CD14-positive monocyte (primary cell): Measurements from ENCODE around the gene SLC35F5. TPM values are rescaled to one million over a fixed set of nuclear protein-coding genes. Genes with fewer than 3 reads are reported as not detected.

Experiments used
- DNase-seq, 3 donors: peaks; one replicate each; pipeline ENCODE4 v3.0.0-alpha.2; 2011 to 2022
- H2AFZ ChIP-seq: 2 replicates; pipeline ENCODE4 v1.6.0; 2012; ENCODE audit warnings: mild to moderate bottlenecking, low read depth, low read length, inconsistent platforms; ENCODE audit not compliant: insufficient read depth, poor library complexity, severe bottlenecking
- H3K27ac ChIP-seq, 2 donors: 1 replicate in 1 of 2; 2 replicates in 1 of 2; pipeline ENCODE4 v1.5.1; 2012 to 2013; ENCODE audit warnings: low read length in 2 of 2, control low read depth in 1 of 2, inconsistent platforms in 1 of 2, low read depth in 1 of 2, mild to moderate bottlenecking in 1 of 2
- H3K27me3 ChIP-seq, 2 donors: one replicate each; pipeline versions ENCODE4 v1.6.0 to v1.6.1; 2011 to 2013; ENCODE audit warnings: low read length in 2 of 2; ENCODE audit not compliant: control insufficient read depth in 2 of 2, insufficient read depth in 2 of 2
- H3K36me3 ChIP-seq, 2 donors: replicated peaks in 1 of 2; 1 replicate in 1 of 2; 2 replicates in 1 of 2; pipeline versions ENCODE4 v1.5.1 to v1.6.1; 2012 to 2013; ENCODE audit warnings: low read length in 2 of 2, control low read depth in 1 of 2, inconsistent platforms in 1 of 2, mild to moderate bottlenecking in 1 of 2; ENCODE audit not compliant: insufficient read depth in 2 of 2, control insufficient read depth in 1 of 2
- H3K4me1 ChIP-seq, 2 donors: 1 replicate in 1 of 2; 2 replicates in 1 of 2; pipeline versions ENCODE4 v1.5.1 to v1.6.1; 2012 to 2013; ENCODE audit warnings: low read length in 2 of 2, control low read depth in 1 of 2, inconsistent platforms in 1 of 2, mild to moderate bottlenecking in 1 of 2, moderate library complexity in 1 of 2; ENCODE audit not compliant: insufficient read depth in 2 of 2, control insufficient read depth in 1 of 2
- H3K4me2 ChIP-seq: replicated peaks from 2 replicates; pipeline ENCODE3; 2012; ENCODE audit warnings: low read length, moderate library complexity, mild to moderate bottlenecking; ENCODE audit not compliant: poor library complexity, severe bottlenecking; ENCODE audit errors: extremely low read depth
- H3K4me3 ChIP-seq, 3 experiments: fragments of 200-600 bp in 1 of 3; sonication (generic) in 1 of 3; replicated peaks in 1 of 3; 1 replicate in 2 of 3; 2 replicates in 1 of 3; pipeline ENCODE4 v1.5.1; 2011 to 2013; ENCODE audit warnings: low read length in 3 of 3, mild to moderate bottlenecking in 3 of 3, control low read depth in 2 of 3, low read depth in 2 of 3, inconsistent platforms in 1 of 3, moderate library complexity in 1 of 3
- H3K79me2 ChIP-seq: 2 replicates; pipeline ENCODE4 v1.6.0; 2012; ENCODE audit warnings: mild to moderate bottlenecking, control low read depth, inconsistent platforms, low read length, moderate library complexity; ENCODE audit not compliant: insufficient read depth
- H3K9ac ChIP-seq: 2 replicates; pipeline ENCODE4 v1.6.0; 2017; ENCODE audit warnings: low read length, mild to moderate bottlenecking; ENCODE audit not compliant: insufficient read depth, poor library complexity, severe bottlenecking
- H3K9me3 ChIP-seq, 2 donors: replicated peaks in 1 of 2; 1 replicate in 1 of 2; 2 replicates in 1 of 2; pipeline versions ENCODE4 v1.5.1 to v1.6.1; 2012 to 2013; ENCODE audit warnings: low read length in 2 of 2, control low read depth in 1 of 2; ENCODE audit not compliant: control insufficient read depth in 1 of 2, insufficient read depth in 1 of 2
- H4K20me1 ChIP-seq: 2 replicates; pipeline ENCODE4 v1.6.0; 2012; ENCODE audit warnings: mild to moderate bottlenecking, low read length, control low read depth, moderate library complexity; ENCODE audit not compliant: insufficient read depth
- H3K27ac Mint-ChIP-seq, 7 donors: one replicate each; pipeline ENCODE4 v1.8.0; 2020; ENCODE audit warnings: mild to moderate bottlenecking in 7 of 7, mixed read lengths in 7 of 7, moderate library complexity in 6 of 7, inconsistent platforms in 2 of 7
- H3K27me3 Mint-ChIP-seq, 3 donors: one replicate each; pipeline ENCODE4 v1.8.0; 2021 to 2022; ENCODE audit warnings: low read depth in 3 of 3, mild to moderate bottlenecking in 3 of 3, mixed read lengths in 3 of 3, moderate library complexity in 3 of 3, inconsistent platforms in 1 of 3
- H3K36me3 Mint-ChIP-seq, 2 donors: one replicate each; pipeline ENCODE4 v1.8.0; 2020; ENCODE audit warnings: mixed read lengths in 2 of 2, inconsistent platforms in 1 of 2, mild to moderate bottlenecking in 1 of 2
- H3K4me1 Mint-ChIP-seq: one replicate; pipeline ENCODE4 v1.8.0; 2020; ENCODE audit warnings: mild to moderate bottlenecking, mixed read lengths
- H3K4me3 Mint-ChIP-seq, 2 donors: one replicate each; pipeline ENCODE4 v1.8.0; 2020; ENCODE audit warnings: mild to moderate bottlenecking in 2 of 2, mixed read lengths in 2 of 2, moderate library complexity in 1 of 2
- H3K9me3 Mint-ChIP-seq, 7 donors: one replicate each; pipeline ENCODE4 v1.8.0; 2020 to 2022; ENCODE audit warnings: mixed read lengths in 7 of 7, mild to moderate bottlenecking in 6 of 7, moderate library complexity in 6 of 7, inconsistent platforms in 2 of 7
- WGBS: methylation state at CpG from one replicate; pipeline ENCODE4 v1.1.5; 2013; ENCODE audit warnings: missing lambda C conversion rate; ENCODE audit not compliant: insufficient coverage; 5-methylcytosine and 5-hydroxymethylcytosine counted together
- intact Hi-C, 2 donors: fragments of 100-400 bp; cut with micrococcal nuclease; formaldehyde crosslinking; loops; one replicate each; pipeline versions ENCODE4 v1.15.0 to v1.15.1; 2023
- polyA plus RNA-seq, 3 donors: library from polyadenylated mRNA; depleted of rRNA in 1 of 3; unstranded in 2 of 3; stranded (reverse) in 1 of 3; fragments of 300-500 nt in 2 of 3; fragments of >200 nt in 1 of 3; fragmentation: Illumina TruSeq in 2 of 3; gene quantifications; 1 replicate in 2 of 3; 2 replicates in 1 of 3; pipeline ENCODE4 v1.2.3, GENCODE V29; 2012 to 2021
- TF ChIP-seq, protein P1 (sequence below): fragments of 200-600 bp; IDR thresholded peaks from one replicate; pipeline ENCODE4 v1.8.0; 2022; ENCODE audit warnings: antibody characterized with exemption, mild to moderate bottlenecking

Gene SLC35F5
- polyA plus RNA-seq, 3 donors = 11.7 to 18.2 (median 13.6) TPM

GRCh38 chr2:113770929-113771328 lies 14.5 kb upstream of the SLC35F5 start:
- H3K79me2 ChIP-seq = no peaks in the 10 kb centered on the region
- no peak overlapping the region for H3K4me2 ChIP-seq
- no peak overlapping the region for H3K4me3 ChIP-seq
- no peaks in the 10 kb centered on the region for H4K20me1 ChIP-seq
- H3K9me3 ChIP-seq = peaks cover 0 to 4% of the 10 kb centered on the region in 2 donors
- no peaks in the 10 kb centered on the region for H3K4me1 ChIP-seq
- no CpG with 5 or more reads among the region's 3 CpGs for WGBS
- Mint-ChIP-seq H3K4me3 (no peak overlapping the region), H3K9me3 (peaks cover 0 to 7% (median 2%) of the 10 kb centered on the region in 7 donors), H3K27me3 (peaks cover 0 to 5% (median 2%) of the 10 kb centered on the region in 3 donors), H3K27ac (no peak overlapping the region), H3K4me1 (no peaks in the 10 kb centered on the region), H3K36me3 (no peaks in the 10 kb centered on the region)
- TF ChIP-seq, protein P1, sequence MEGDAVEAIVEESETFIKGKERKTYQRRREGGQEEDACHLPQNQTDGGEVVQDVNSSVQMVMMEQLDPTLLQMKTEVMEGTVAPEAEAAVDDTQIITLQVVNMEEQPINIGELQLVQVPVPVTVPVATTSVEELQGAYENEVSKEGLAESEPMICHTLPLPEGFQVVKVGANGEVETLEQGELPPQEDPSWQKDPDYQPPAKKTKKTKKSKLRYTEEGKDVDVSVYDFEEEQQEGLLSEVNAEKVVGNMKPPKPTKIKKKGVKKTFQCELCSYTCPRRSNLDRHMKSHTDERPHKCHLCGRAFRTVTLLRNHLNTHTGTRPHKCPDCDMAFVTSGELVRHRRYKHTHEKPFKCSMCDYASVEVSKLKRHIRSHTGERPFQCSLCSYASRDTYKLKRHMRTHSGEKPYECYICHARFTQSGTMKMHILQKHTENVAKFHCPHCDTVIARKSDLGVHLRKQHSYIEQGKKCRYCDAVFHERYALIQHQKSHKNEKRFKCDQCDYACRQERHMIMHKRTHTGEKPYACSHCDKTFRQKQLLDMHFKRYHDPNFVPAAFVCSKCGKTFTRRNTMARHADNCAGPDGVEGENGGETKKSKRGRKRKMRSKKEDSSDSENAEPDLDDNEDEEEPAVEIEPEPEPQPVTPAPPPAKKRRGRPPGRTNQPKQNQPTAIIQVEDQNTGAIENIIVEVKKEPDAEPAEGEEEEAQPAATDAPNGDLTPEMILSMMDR = no peak
- no peak for DNase-seq
- H3K9ac ChIP-seq = no peak overlapping the region
- H3K27me3 ChIP-seq = no peaks in the 10 kb centered on the region
- H3K27ac ChIP-seq = no peak overlapping the region
- no peaks in the 10 kb centered on the region for H3K36me3 ChIP-seq
- H2AFZ ChIP-seq = no peak overlapping the region
- intact Hi-C loops = no loop called here

DNA sequence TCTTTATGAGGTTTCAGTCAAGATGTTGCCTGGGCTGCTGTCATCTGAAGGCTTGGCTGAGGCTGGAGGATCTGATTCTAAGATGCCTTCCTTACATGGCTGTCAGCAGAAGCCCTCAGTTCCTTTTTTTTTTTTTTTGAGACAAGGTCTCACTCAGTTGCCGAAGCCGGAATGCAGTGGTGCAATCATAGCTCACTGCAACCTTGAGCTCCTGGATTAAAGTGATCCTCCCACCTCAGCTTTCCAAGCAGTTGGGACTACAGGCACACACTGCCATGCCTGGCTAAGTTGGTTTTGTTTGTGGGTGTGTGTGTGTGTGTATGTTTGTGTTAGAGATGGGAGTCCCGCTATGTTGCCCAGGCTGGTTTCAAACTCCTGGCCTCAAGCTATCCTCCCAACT lies 13.1 kb upstream of the SLC35F5 start:
- Mint-ChIP-seq H3K4me1 (no peaks in the 10 kb centered on the region), H3K27me3 (peaks cover 0 to 5% (median 2%) of the 10 kb centered on the region in 3 donors), H3K27ac (no peak overlapping the region), H3K9me3 (peaks cover 2 to 10% (median 3%) of the 10 kb centered on the region in 7 donors), H3K4me3 (no peak overlapping the region), H3K36me3 (no peaks in the 10 kb centered on the region)
- intact Hi-C loops = no loop called here
- H3K9ac ChIP-seq = no peak overlapping the region
- H3K4me2 ChIP-seq = no peak overlapping the region
- H4K20me1 ChIP-seq = no peaks in the 10 kb centered on the region
- no peak overlapping the region for H2AFZ ChIP-seq
- no peaks in the 10 kb centered on the region for H3K79me2 ChIP-seq
- no peaks in the 10 kb centered on the region for H3K4me1 ChIP-seq
- no peak for DNase-seq
- TF ChIP-seq, protein P1 = no peak
- no peak overlapping the region for H3K4me3 ChIP-seq
- H3K36me3 ChIP-seq = no peaks in the 10 kb centered on the region
- no peaks in the 10 kb centered on the region for H3K27me3 ChIP-seq
- H3K27ac ChIP-seq = no peak overlapping the region
- no CpG with 5 or more reads among the region's 3 CpGs for WGBS
- H3K9me3 ChIP-seq = peaks cover 0 to 4% of the 10 kb centered on the region in 2 donors
